CD8-positive, alpha-beta memory T cell (primary cell): ENCODE measurements around the gene SHC2. TPM values are rescaled to one million over a fixed set of nuclear protein-coding genes. Genes with fewer than 3 reads are reported as not detected.
"Not testable (repeated sequence)": the region's sequence is repeated elsewhere in the genome, so short reads cannot be mapped to it uniquely, and the experiment has no call there.

Experiments used
- CTCF ChIA-PET: fragments of 350-600 bp; sonication (Branson Sonifier 250); formaldehyde crosslinking; loops from one replicate; lab custom pipeline; 2021; ENCODE audit warnings: antibody characterized with exemption; lab: Charles Lee
- POLR2A ChIA-PET: fragments of 350-600 bp; sonication (Branson Sonifier 250); formaldehyde crosslinking; loops from one replicate; lab custom pipeline; 2021; ENCODE audit warnings: antibody characterized with exemption; lab: Charles Lee
- DNase-seq, 5 donors: peaks; one replicate each; pipeline versions ENCODE4 v3.0.0 to v3.0.0-alpha.2; 2020 to 2022; ENCODE audit warnings: mixed read lengths in 1 of 5
- H3K27ac ChIP-seq: one replicate; pipeline ENCODE4 v1.7.0; 2013; ENCODE audit warnings: low read depth, mild to moderate bottlenecking, low read length, moderate library complexity
- H3K27me3 ChIP-seq: 2 replicates; pipeline ENCODE4 v1.7.0; 2013; ENCODE audit warnings: low read length, mild to moderate bottlenecking; ENCODE audit not compliant: insufficient read depth, poor library complexity, severe bottlenecking
- H3K36me3 ChIP-seq: 2 replicates; pipeline ENCODE4 v1.7.0; 2013; ENCODE audit warnings: mild to moderate bottlenecking, low read length, moderate library complexity; ENCODE audit not compliant: insufficient read depth
- H3K4me1 ChIP-seq: 2 replicates; pipeline ENCODE4 v1.7.0; 2013; ENCODE audit warnings: mild to moderate bottlenecking, low read length, moderate library complexity; ENCODE audit not compliant: insufficient read depth
- H3K4me3 ChIP-seq: 2 replicates; pipeline ENCODE4 v1.7.0; 2013; ENCODE audit warnings: mild to moderate bottlenecking, low read length
- H3K9me3 ChIP-seq: 2 replicates; pipeline ENCODE4 v1.7.0; 2013; ENCODE audit warnings: mild to moderate bottlenecking, low read length
- H3K27ac Mint-ChIP-seq, 8 donors: one replicate each; pipeline ENCODE4 v1.8.0; 2020 to 2021; ENCODE audit warnings: mixed read lengths in 8 of 8, mild to moderate bottlenecking in 6 of 8, inconsistent platforms in 3 of 8, moderate library complexity in 3 of 8
- H3K27me3 Mint-ChIP-seq, 2 donors: one replicate each; pipeline ENCODE4 v1.8.0; 2020 to 2021; ENCODE audit warnings: mixed read lengths in 2 of 2, mild to moderate bottlenecking in 1 of 2, moderate library complexity in 1 of 2
- H3K36me3 Mint-ChIP-seq, 3 donors: one replicate each; pipeline ENCODE4 v1.8.0; 2020 to 2021; ENCODE audit warnings: mixed read lengths in 3 of 3, inconsistent platforms in 1 of 3, mild to moderate bottlenecking in 1 of 3
- H3K4me1 Mint-ChIP-seq, 3 donors: one replicate each; pipeline ENCODE4 v1.8.0; 2020 to 2021; ENCODE audit warnings: mixed read lengths in 3 of 3, inconsistent platforms in 1 of 3, mild to moderate bottlenecking in 1 of 3
- H3K4me3 Mint-ChIP-seq, 7 donors: one replicate each; pipeline ENCODE4 v1.8.0; 2020 to 2021; ENCODE audit warnings: mixed read lengths in 7 of 7, mild to moderate bottlenecking in 6 of 7, moderate library complexity in 4 of 7, inconsistent platforms in 2 of 7
- H3K9me3 Mint-ChIP-seq, 5 donors: one replicate each; pipeline ENCODE4 v1.8.0; 2020 to 2022; ENCODE audit warnings: mixed read lengths in 5 of 5, mild to moderate bottlenecking in 3 of 5, moderate library complexity in 2 of 5, inconsistent platforms in 1 of 5
- polyA plus RNA-seq: library from polyadenylated mRNA; unstranded; fragments of 300-500 nt; fragmentation: Illumina TruSeq; gene quantifications from one replicate; pipeline ENCODE4 v1.2.3, GENCODE V29; 2021
- total RNA-seq, 2 experiments: library from RNA; stranded (reverse); gene quantifications; one replicate each; pipeline ENCODE4 v1.2.3, GENCODE V29; 2021

Gene SHC2
- total and polyA plus RNA-seq, 3 experiments from 2014 or later: 0.11 to 0.13 TPM; not detected in 1

DNA sequence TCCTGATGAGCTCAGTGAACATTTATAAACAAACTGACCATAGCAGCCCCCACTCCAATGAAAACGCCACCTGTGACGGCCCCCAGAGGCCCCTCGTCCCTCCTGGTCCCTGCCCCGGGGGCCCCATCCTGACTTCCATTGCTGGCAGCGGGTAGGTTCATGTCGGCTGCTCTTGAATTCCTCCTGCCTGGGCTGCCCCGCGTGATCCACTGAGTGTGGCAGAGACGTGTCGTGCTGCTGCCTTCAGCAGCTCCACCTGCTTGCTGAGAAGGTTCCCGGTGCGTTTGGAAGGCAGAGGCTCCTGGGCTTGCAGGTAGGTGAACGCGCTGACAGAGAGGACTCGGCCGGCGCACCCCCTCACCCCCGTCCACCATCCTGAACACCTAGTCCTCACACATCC, 63.5 kb downstream of the SHC2 start:
- no peaks in the 10 kb centered on the region for H3K36me3 ChIP-seq
- CTCF ChIA-PET: no interaction called here
- peaks cover 0 to 6% (median 0%) of the 10 kb centered on the region in 3 donors for H3K4me1 Mint-ChIP-seq
- POLR2A ChIA-PET: no interaction called here
- H3K27me3 ChIP-seq: no peaks in the 10 kb centered on the region
- no peak overlapping the region for H3K27ac ChIP-seq
- H3K9me3 Mint-ChIP-seq: peaks cover 0 to 3% (median 0%) of the 10 kb centered on the region in 5 donors
- no peak overlapping the region for H3K4me3 ChIP-seq
- H3K4me3 Mint-ChIP-seq: no peak overlapping the region
- H3K27me3 Mint-ChIP-seq: peaks cover 0 to 6% of the 10 kb centered on the region in 2 donors
- no peak overlapping the region for H3K27ac Mint-ChIP-seq
- DNase-seq: peak in 1 of 5 donors; percentile 23
- H3K4me1 ChIP-seq: no peaks in the 10 kb centered on the region
- no peaks in the 10 kb centered on the region for H3K36me3 Mint-ChIP-seq
- H3K9me3 ChIP-seq: no peaks in the 10 kb centered on the region

DNA sequence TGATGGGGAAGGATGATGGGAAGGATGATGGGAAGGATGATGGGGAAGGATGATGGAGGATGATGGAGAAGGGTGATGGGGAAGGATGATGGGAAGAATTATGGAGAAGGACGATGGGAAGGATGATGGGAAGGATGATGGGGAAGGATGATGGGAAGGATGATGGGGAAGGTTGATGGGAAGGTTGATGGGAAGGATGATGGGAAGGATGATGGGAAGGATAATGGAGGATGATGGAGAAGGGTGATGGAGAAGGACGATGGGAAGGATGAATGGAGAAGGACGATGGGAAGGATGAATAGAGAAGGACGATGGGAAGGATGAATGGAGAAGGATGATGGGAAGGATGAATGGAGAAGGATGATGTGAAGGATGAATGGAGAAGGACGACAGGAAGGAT, 65.4 kb downstream of the SHC2 start:
- DNase-seq: no peak
- Histone ChIP-seq H3K9me3 (no peaks in the 10 kb centered on the region), H3K27me3 (no peaks in the 10 kb centered on the region), H3K4me3 (no peak overlapping the region), H3K27ac (no peak overlapping the region), H3K36me3 (no peaks in the 10 kb centered on the region), H3K4me1 (no peaks in the 10 kb centered on the region)
- POLR2A ChIA-PET: no interaction called here
- Mint-ChIP-seq H3K9me3 (peaks cover 0 to 3% (median 0%) of the 10 kb centered on the region in 5 donors), H3K27ac (peak overlapping the region in 3 of 8 donors; percentile 2 to 68 (median 50)), H3K27me3 (peaks cover 0 to 6% of the 10 kb centered on the region in 2 donors), H3K4me3 (no peak overlapping the region), H3K4me1 (peaks cover 0 to 6% (median 0%) of the 10 kb centered on the region in 3 donors), H3K36me3 (no peaks in the 10 kb centered on the region)
- CTCF ChIA-PET: no interaction called here

- H3K4me1 ChIP-seq, H3K9me3 Mint-ChIP-seq, H3K27ac Mint-ChIP-seq, CTCF ChIA-PET, H3K27me3 ChIP-seq, H3K4me1 Mint-ChIP-seq, H3K36me3 ChIP-seq, H3K4me3 Mint-ChIP-seq, H3K4me3 ChIP-seq, DNase-seq, POLR2A ChIA-PET, H3K27ac ChIP-seq, H3K27me3 Mint-ChIP-seq, H3K36me3 Mint-ChIP-seq, H3K9me3 ChIP-seq: not testable (repeated sequence)
Observed at GRCh38 chr19:394857-395256, 66.0 kb downstream of the SHC2 start.

GRCh38 chr19:393560-393959, 67.3 kb downstream of the SHC2 start:
- H3K36me3 Mint-ChIP-seq, H3K4me1 ChIP-seq, H3K9me3 ChIP-seq, H3K9me3 Mint-ChIP-seq, H3K36me3 ChIP-seq, H3K27ac ChIP-seq, H3K27me3 ChIP-seq, H3K27me3 Mint-ChIP-seq, H3K4me3 Mint-ChIP-seq, H3K4me3 ChIP-seq, H3K4me1 Mint-ChIP-seq, DNase-seq, POLR2A ChIA-PET, CTCF ChIA-PET: not testable (repeated sequence)
- peak overlapping the region in 1 of 8 donors; percentile 17 for H3K27ac Mint-ChIP-seq

- DNase-seq: peak in 1 of 5 donors; percentile 16
- no peak overlapping the region for H3K27ac ChIP-seq
- Mint-ChIP-seq H3K36me3 (no peaks in the 10 kb centered on the region), H3K4me1 (peaks cover 0 to 6% (median 0%) of the 10 kb centered on the region in 3 donors), H3K4me3 (no peak overlapping the region), H3K9me3 (peaks cover 0 to 3% (median 0%) of the 10 kb centered on the region in 5 donors), H3K27me3 (peaks cover 4 to 15% of the 10 kb centered on the region in 2 donors), H3K27ac (peak overlapping the region in 2 of 8 donors; percentile 58 to 80)
- CTCF ChIA-PET: no interaction called here
- H3K36me3 ChIP-seq: no peaks in the 10 kb centered on the region
- POLR2A ChIA-PET: no interaction called here
- H3K4me1 ChIP-seq: no peaks in the 10 kb centered on the region
- H3K9me3 ChIP-seq: no peaks in the 10 kb centered on the region
- H3K4me3 ChIP-seq: no peak overlapping the region
- H3K27me3 ChIP-seq: no peaks in the 10 kb centered on the region
Observed at GRCh38 chr19:392375-392970, 68.4 kb downstream of the SHC2 start.

GRCh38 chr19:391726-392374, 69.0 kb downstream of the SHC2 start:
- Histone ChIP-seq H3K36me3 (no peaks in the 10 kb centered on the region), H3K4me3 (no peak overlapping the region), H3K4me1 (no peaks in the 10 kb centered on the region), H3K27ac (no peak overlapping the region), H3K27me3 (no peaks in the 10 kb centered on the region), H3K9me3 (no peaks in the 10 kb centered on the region)
- no peak overlapping the region for H3K4me3 Mint-ChIP-seq
- POLR2A ChIA-PET: no interaction called here
- H3K4me1 Mint-ChIP-seq: peaks cover 0 to 6% (median 0%) of the 10 kb centered on the region in 3 donors
- peaks cover 4 to 18% of the 10 kb centered on the region in 2 donors for H3K27me3 Mint-ChIP-seq
- H3K9me3 Mint-ChIP-seq: peaks cover 0 to 3% (median 0%) of the 10 kb centered on the region in 5 donors
- CTCF ChIA-PET: no interaction called here
- H3K27ac Mint-ChIP-seq: peak overlapping the region in 2 of 8 donors; percentile 58 to 80
- no peaks in the 10 kb centered on the region for H3K36me3 Mint-ChIP-seq
- peak in 1 of 5 donors; percentile 39 for DNase-seq

- ChIA-PET POLR2A (no interaction called here), CTCF (no interaction called here)
- H3K9me3 ChIP-seq: no peaks in the 10 kb centered on the region
- DNase-seq: peak in 1 of 5 donors; percentile 11
- H3K4me1 ChIP-seq: no peaks in the 10 kb centered on the region
- no peak overlapping the region for H3K27ac ChIP-seq
- Mint-ChIP-seq H3K4me3 (no peak overlapping the region), H3K4me1 (peaks cover 0 to 6% (median 0%) of the 10 kb centered on the region in 3 donors), H3K9me3 (peaks cover 0 to 3% (median 0%) of the 10 kb centered on the region in 5 donors), H3K27me3 (peaks cover 5 to 20% of the 10 kb centered on the region in 2 donors), H3K27ac (peak overlapping the region in 1 of 8 donors; percentile 3), H3K36me3 (no peaks in the 10 kb centered on the region)
- H3K27me3 ChIP-seq: no peaks in the 10 kb centered on the region
- H3K36me3 ChIP-seq: no peaks in the 10 kb centered on the region
- no peak overlapping the region for H3K4me3 ChIP-seq
Observed at GRCh38 chr19:391207-391557, 69.7 kb downstream of the SHC2 start.

DNA sequence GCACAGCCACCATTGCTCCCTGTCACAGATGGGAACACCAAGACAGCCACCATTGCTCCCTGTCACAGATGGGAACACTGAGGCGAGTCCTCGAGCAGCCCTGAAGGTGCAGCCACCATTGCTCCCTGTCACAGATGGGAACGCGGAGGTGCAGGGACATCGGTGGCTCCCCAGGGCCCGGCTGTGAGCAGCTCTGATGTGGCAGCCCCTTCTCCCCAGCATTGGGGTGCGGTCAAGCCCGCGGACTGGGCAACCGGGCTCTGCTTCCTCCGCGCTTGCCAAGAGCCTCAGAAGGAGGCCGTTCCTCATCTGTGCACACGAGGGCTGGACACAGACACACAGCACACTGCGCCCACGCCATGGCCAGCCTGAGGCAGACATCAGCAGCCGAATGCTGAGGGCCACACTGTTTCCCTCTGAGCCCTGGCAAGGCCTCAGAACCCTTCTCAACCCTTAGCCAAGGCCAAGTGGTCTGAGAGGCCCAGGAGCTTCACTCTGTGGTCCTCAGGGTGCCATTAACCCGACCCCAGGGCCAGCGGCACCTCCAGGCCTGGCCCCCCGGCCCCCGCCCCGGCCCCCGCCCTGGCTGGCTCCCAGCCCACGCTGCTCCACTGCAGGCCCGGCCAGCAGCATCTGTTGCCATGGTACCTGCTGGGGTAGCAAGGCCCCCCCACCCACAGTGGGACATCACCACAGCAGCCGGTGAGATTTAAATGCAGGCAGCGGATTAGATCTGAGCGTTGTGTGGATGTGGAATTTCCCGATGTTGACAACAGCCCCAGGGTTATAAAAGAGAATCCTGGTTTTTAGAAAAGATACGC, 70.2 kb downstream of the SHC2 start:
- H3K4me1 Mint-ChIP-seq: peaks cover 0 to 4% (median 0%) of the 10 kb centered on the region in 3 donors
- H3K9me3 Mint-ChIP-seq: peaks cover 0 to 3% (median 0%) of the 10 kb centered on the region in 5 donors
- ChIA-PET POLR2A (no interaction called here), CTCF (no interaction called here)
- H3K9me3 ChIP-seq: no peaks in the 10 kb centered on the region
- H3K36me3 Mint-ChIP-seq: no peaks in the 10 kb centered on the region
- H3K27me3 ChIP-seq: no peaks in the 10 kb centered on the region
- H3K27me3 Mint-ChIP-seq: peaks cover 10 to 26% of the 10 kb centered on the region in 2 donors
- H3K36me3 ChIP-seq: no peaks in the 10 kb centered on the region
- peak in 1 of 5 donors; percentile 30 for DNase-seq
- no peaks in the 10 kb centered on the region for H3K4me1 ChIP-seq
- no peak overlapping the region for H3K4me3 Mint-ChIP-seq
- no peak overlapping the region for H3K4me3 ChIP-seq
- no peak overlapping the region for H3K27ac Mint-ChIP-seq
- no peak overlapping the region for H3K27ac ChIP-seq
